ENCODE results near the gene ERVW-1. TPM values are rescaled to one million over a fixed set of nuclear protein-coding genes. Genes with fewer than 3 reads are reported as not detected.
"Not testable (repeated sequence)": the region's sequence is repeated elsewhere in the genome, so short reads cannot be mapped to it uniquely, and the experiment has no call there.

The ERVW-1 gene, protein sequence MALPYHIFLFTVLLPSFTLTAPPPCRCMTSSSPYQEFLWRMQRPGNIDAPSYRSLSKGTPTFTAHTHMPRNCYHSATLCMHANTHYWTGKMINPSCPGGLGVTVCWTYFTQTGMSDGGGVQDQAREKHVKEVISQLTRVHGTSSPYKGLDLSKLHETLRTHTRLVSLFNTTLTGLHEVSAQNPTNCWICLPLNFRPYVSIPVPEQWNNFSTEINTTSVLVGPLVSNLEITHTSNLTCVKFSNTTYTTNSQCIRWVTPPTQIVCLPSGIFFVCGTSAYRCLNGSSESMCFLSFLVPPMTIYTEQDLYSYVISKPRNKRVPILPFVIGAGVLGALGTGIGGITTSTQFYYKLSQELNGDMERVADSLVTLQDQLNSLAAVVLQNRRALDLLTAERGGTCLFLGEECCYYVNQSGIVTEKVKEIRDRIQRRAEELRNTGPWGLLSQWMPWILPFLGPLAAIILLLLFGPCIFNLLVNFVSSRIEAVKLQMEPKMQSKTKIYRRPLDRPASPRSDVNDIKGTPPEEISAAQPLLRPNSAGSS
- polyA plus RNA-seq, result not detected in 3 replicates
- polyA plus RNA-seq (2011; ENCODE audit: low read depth), result not detected
- polyA plus RNA-seq (2011; cell fraction: cytosol; rRNA removed), result not detected in 2 replicates
- 0.09 TPM in 1 of 2 replicates, not detected in the other for polyA plus RNA-seq (2011; cell fraction: nucleus; rRNA removed)
- 0.05 and 0.28 TPM in 2 replicates for polyA plus RNA-seq (2012; ENCODE audit: low replicate concordance)
- not detected in 3 replicates for polyA minus RNA-seq
- polyA minus RNA-seq (2011; cell fraction: cytosol; rRNA and poly(A)+ RNA removed), result not detected
- not detected in 2 replicates for polyA minus RNA-seq (2011; cell fraction: nucleus; rRNA and poly(A)+ RNA removed)

DNA sequence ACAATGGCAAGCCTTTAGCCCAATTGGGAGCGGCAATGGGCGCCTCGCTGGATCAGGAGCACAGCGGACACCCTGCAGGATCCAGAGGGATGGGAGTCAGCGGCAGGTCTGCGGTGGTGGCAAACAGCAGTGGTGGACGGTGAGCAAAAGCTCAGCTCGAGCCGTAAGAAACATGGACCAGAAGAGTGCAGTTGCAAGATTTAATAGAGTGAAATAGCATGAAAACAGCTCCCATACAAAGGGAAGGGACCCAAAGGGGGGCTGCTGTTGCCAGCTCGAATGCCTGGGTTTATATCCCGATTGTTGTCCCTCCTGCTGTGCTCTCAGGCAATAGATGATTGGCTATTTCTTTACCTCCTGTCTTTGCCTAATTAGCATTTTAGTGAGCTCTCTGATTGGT, at the start of gene ERVW-1:
ERVW-1 (minus strand) TSS at position 266 of the 400 bp plus-strand sequence. CDS start 7,565 bp downstream, outside the sequence.
- dilution Hi-C loops (cut with MboI; ENCODE audit: extremely low pct_ligation_motif_present, low sequenced_read_pairs); H2AFZ ChIP-seq (ENCODE audit: control insufficient read depth, low read length); H3K36me3 ChIP-seq (ENCODE audit: control insufficient read depth in 2 of 2, extremely low read depth in 1 of 2, insufficient read depth in 2 of 2, low read length in 2 of 2): not testable (repeated sequence)

DNA sequence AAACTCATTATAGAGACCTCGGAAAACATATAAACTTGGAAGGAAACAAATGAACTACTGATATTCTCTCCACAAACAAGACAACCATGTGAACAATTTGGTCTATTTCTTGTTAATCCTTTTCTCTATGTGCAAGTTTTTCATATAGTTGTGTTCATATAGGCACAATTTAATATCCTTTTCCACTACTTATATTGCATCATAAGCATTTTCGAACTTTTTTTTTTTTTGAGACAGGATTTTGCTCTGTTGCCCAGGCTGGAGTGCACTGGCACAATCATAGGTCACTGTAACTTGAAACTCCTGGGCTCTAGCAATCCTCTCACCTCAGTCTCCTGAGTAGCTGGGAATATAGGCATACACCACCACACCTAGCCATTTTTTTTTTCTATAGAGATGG, 45.4 kb upstream of the ERVW-1 start:
- no peaks in the 10 kb centered on the region for H3K9me1 ChIP-seq (ENCODE audit: control insufficient read depth, extremely low read depth, insufficient read depth, low read length)
- H3K4me2 ChIP-seq (ENCODE audit: control insufficient read depth, extremely low read depth, insufficient read depth, low read depth, low read length), result no peak overlapping the region
- H3K79me2 ChIP-seq (ENCODE audit: control insufficient read depth, insufficient read depth, low read length), result peaks cover 18% of the 10 kb centered on the region
- H3K4me3 ChIP-seq (ENCODE audit: control insufficient read depth in 2 of 3, extremely low read depth in 1 of 3, insufficient read depth in 2 of 3, low read depth in 1 of 3, low read length in 3 of 3), result no peak overlapping the region
- no peak overlapping the region for H3K9ac ChIP-seq (ENCODE audit: control insufficient read depth, extremely low read depth, insufficient read depth, low read length)
- no peaks in the 10 kb centered on the region for H4K20me1 ChIP-seq (ENCODE audit: control insufficient read depth, extremely low read depth, insufficient read depth, low read length)
- no peaks in the 10 kb centered on the region for H3K9me3 ChIP-seq (ENCODE audit: control insufficient read depth, low read depth, low read length)
- H3K27me3 ChIP-seq (ENCODE audit: control insufficient read depth, extremely low read depth, insufficient read depth, low read length), result no peaks in the 10 kb centered on the region
- FAIRE-seq (no peak), DNase-seq (ENCODE audit: low read depth, low spot score) (no peak)
- no peak for TF ChIP-seq EZH2 (IDR thresholded peaks at IDR 0.05; ENCODE audit: low read length)
- TF ChIP-seq, protein P1, sequence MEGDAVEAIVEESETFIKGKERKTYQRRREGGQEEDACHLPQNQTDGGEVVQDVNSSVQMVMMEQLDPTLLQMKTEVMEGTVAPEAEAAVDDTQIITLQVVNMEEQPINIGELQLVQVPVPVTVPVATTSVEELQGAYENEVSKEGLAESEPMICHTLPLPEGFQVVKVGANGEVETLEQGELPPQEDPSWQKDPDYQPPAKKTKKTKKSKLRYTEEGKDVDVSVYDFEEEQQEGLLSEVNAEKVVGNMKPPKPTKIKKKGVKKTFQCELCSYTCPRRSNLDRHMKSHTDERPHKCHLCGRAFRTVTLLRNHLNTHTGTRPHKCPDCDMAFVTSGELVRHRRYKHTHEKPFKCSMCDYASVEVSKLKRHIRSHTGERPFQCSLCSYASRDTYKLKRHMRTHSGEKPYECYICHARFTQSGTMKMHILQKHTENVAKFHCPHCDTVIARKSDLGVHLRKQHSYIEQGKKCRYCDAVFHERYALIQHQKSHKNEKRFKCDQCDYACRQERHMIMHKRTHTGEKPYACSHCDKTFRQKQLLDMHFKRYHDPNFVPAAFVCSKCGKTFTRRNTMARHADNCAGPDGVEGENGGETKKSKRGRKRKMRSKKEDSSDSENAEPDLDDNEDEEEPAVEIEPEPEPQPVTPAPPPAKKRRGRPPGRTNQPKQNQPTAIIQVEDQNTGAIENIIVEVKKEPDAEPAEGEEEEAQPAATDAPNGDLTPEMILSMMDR (optimal IDR thresholded peaks at IDR 0.05 in 1 of 3, IDR thresholded peaks at IDR 0.05 in 1 of 3, conservative IDR thresholded peaks at IDR 0.05 in 1 of 3; ENCODE audit: extremely low read depth in 1 of 3, insufficient read depth in 2 of 3, low read length in 3 of 3), result no peak
- H3K36me3 ChIP-seq (ENCODE audit: control insufficient read depth in 2 of 2, extremely low read depth in 1 of 2, insufficient read depth in 2 of 2, low read length in 2 of 2), result peaks cover 0 to 1% of the 10 kb centered on the region in 2 experiments
- H3K27ac ChIP-seq (ENCODE audit: control insufficient read depth, insufficient read depth, low read length), result no peak overlapping the region
- H2AFZ ChIP-seq (ENCODE audit: control insufficient read depth, low read length), result no peak overlapping the region
- peaks cover 11% of the 10 kb centered on the region for H3K4me1 ChIP-seq (ENCODE audit: control insufficient read depth, extremely low read depth, insufficient read depth, low read length)
- dilution Hi-C loops (cut with MboI; ENCODE audit: extremely low pct_ligation_motif_present, low sequenced_read_pairs), result no loop called here

More for the DNA sequence above, at the start of gene ERVW-1:
- not testable (repeated sequence) for FAIRE-seq; DNase-seq (ENCODE audit: low read depth, low spot score); H3K27ac ChIP-seq (ENCODE audit: control insufficient read depth, insufficient read depth, low read length); H3K4me1 ChIP-seq (ENCODE audit: control insufficient read depth, extremely low read depth, insufficient read depth, low read length); H3K9me3 ChIP-seq (ENCODE audit: control insufficient read depth, low read depth, low read length); H3K27me3 ChIP-seq (ENCODE audit: control insufficient read depth, extremely low read depth, insufficient read depth, low read length); H4K20me1 ChIP-seq (ENCODE audit: control insufficient read depth, extremely low read depth, insufficient read depth, low read length); H3K4me3 ChIP-seq (ENCODE audit: control insufficient read depth in 2 of 3, extremely low read depth in 1 of 3, insufficient read depth in 2 of 3, low read depth in 1 of 3, low read length in 3 of 3); H3K79me2 ChIP-seq (ENCODE audit: control insufficient read depth, insufficient read depth, low read length); H3K9ac ChIP-seq (ENCODE audit: control insufficient read depth, extremely low read depth, insufficient read depth, low read length); H3K4me2 ChIP-seq (ENCODE audit: control insufficient read depth, extremely low read depth, insufficient read depth, low read depth, low read length); H3K9me1 ChIP-seq (ENCODE audit: control insufficient read depth, extremely low read depth, insufficient read depth, low read length)

Measured in keratinocyte (primary cell).